Mesenchymal stem cell (in vitro differentiated cells and primary cell): Measurements from ENCODE around the gene PHF2.

Experiments
- DNase-seq: peaks from one replicate; pipeline ENCODE4 v3.0.0-alpha.2; 2013
- H2AFZ ChIP-seq: one replicate; pipeline ENCODE4 v1.6.1; 2013; ENCODE audit warnings: low read depth, mild to moderate bottlenecking, control low read depth, inconsistent platforms, low read length, moderate library complexity
- H2AK5ac ChIP-seq: 2 replicates; pipeline ENCODE4 v1.6.1; 2013; ENCODE audit warnings: low read length, moderate library complexity, mild to moderate bottlenecking, inconsistent platforms; ENCODE audit not compliant: severe bottlenecking
- H2BK120ac ChIP-seq: one replicate; pipeline ENCODE4 v1.6.1; 2013; ENCODE audit warnings: low read depth, mild to moderate bottlenecking, inconsistent platforms, low read length, moderate library complexity
- H2BK12ac ChIP-seq, 2 experiments: one replicate each; pipeline ENCODE4 v1.6.1; 2013; ENCODE audit warnings: inconsistent platforms in 2 of 2, low read length in 2 of 2, mild to moderate bottlenecking in 2 of 2, moderate library complexity in 2 of 2, control low read depth in 1 of 2
- H2BK15ac ChIP-seq: one replicate; pipeline ENCODE4 v1.6.1; 2013; ENCODE audit warnings: mild to moderate bottlenecking, low read depth, inconsistent platforms; ENCODE audit not compliant: poor library complexity, severe bottlenecking
- H2BK5ac ChIP-seq: 2 replicates; pipeline ENCODE4 v1.6.1; 2013; ENCODE audit warnings: low read depth, mild to moderate bottlenecking, low read length, control low read depth, inconsistent platforms; ENCODE audit not compliant: poor library complexity, severe bottlenecking
- H3K14ac ChIP-seq, 2 experiments: one replicate each; pipeline ENCODE4 v1.6.1; 2013; ENCODE audit warnings: inconsistent platforms in 2 of 2, low read length in 2 of 2, control low read depth in 1 of 2, mild to moderate bottlenecking in 1 of 2, moderate library complexity in 1 of 2
- H3K18ac ChIP-seq, 2 experiments: one replicate each; pipeline ENCODE4 v1.6.1; 2013; ENCODE audit warnings: inconsistent platforms in 2 of 2, low read length in 2 of 2, control low read depth in 1 of 2, low read depth in 1 of 2, mild to moderate bottlenecking in 1 of 2
- H3K23ac ChIP-seq, 2 experiments: one replicate each; pipeline ENCODE4 v1.6.1; 2013; ENCODE audit warnings: inconsistent platforms in 2 of 2, low read length in 2 of 2, mild to moderate bottlenecking in 2 of 2, moderate library complexity in 2 of 2, control low read depth in 1 of 2
- H3K27ac ChIP-seq: 2 replicates; pipeline ENCODE4 v1.5.1; 2013; ENCODE audit warnings: mild to moderate bottlenecking, moderate library complexity, low read length, control low read depth, inconsistent platforms; ENCODE audit not compliant: poor library complexity, severe bottlenecking
- H3K27me3 ChIP-seq, 2 experiments: 2 replicates each; pipeline versions ENCODE4 v1.6.1 to v1.7.0; 2013; ENCODE audit warnings: low read length in 2 of 2, mild to moderate bottlenecking in 2 of 2, moderate library complexity in 2 of 2, control low read depth in 1 of 2, inconsistent platforms in 1 of 2; ENCODE audit not compliant: control insufficient read depth in 1 of 2, insufficient read depth in 1 of 2
- H3K36me3 ChIP-seq, 2 experiments: 2 replicates each; pipeline versions ENCODE4 v1.6.1 to v1.7.0; 2013; ENCODE audit warnings: low read length in 2 of 2, control low read depth in 1 of 2, inconsistent platforms in 1 of 2, low read depth in 1 of 2, mild to moderate bottlenecking in 1 of 2; ENCODE audit not compliant: insufficient read depth in 2 of 2, control insufficient read depth in 1 of 2
- H3K4ac ChIP-seq, 2 experiments: one replicate each; pipeline ENCODE4 v1.6.1; 2013; ENCODE audit warnings: inconsistent platforms in 2 of 2, low read length in 2 of 2, mild to moderate bottlenecking in 2 of 2, moderate library complexity in 2 of 2, control low read depth in 1 of 2, low read depth in 1 of 2
- H3K4me1 ChIP-seq: 2 replicates; pipeline ENCODE4 v1.6.1; 2013; ENCODE audit warnings: low read depth, low read length, control low read depth; ENCODE audit not compliant: control insufficient read depth, insufficient read depth
- H3K4me2 ChIP-seq: 2 replicates; pipeline ENCODE4 v1.6.1; 2013; ENCODE audit warnings: low read length, mild to moderate bottlenecking, inconsistent platforms; ENCODE audit not compliant: poor library complexity, severe bottlenecking
- H3K4me3 ChIP-seq, 2 experiments: 2 replicates each; pipeline versions ENCODE4 v1.5.1 to v1.7.0; 2013; ENCODE audit warnings: low read length in 2 of 2, mild to moderate bottlenecking in 2 of 2, control low read depth in 1 of 2, low read depth in 1 of 2; ENCODE audit not compliant: insufficient read depth in 1 of 2
- H3K79me1 ChIP-seq: replicated peaks from 2 replicates; pipeline ENCODE4 v1.6.1; 2013; ENCODE audit warnings: mild to moderate bottlenecking, control low read depth, low read length, inconsistent platforms; ENCODE audit not compliant: poor library complexity, severe bottlenecking
- H3K9ac ChIP-seq: 2 replicates; pipeline ENCODE4 v1.7.0; 2013; ENCODE audit warnings: mild to moderate bottlenecking, low read length, moderate library complexity
- H3K9me3 ChIP-seq: 2 replicates; pipeline ENCODE4 v1.7.0; 2013; ENCODE audit warnings: mild to moderate bottlenecking, low read length; ENCODE audit not compliant: control insufficient read depth
- H4K8ac ChIP-seq: one replicate; pipeline ENCODE4 v1.6.1; 2013; ENCODE audit warnings: inconsistent platforms, mild to moderate bottlenecking, low read length, moderate library complexity
- H4K91ac ChIP-seq: one replicate; pipeline ENCODE4 v1.6.1; 2013; ENCODE audit warnings: mild to moderate bottlenecking, low read length, inconsistent platforms
- WGBS: methylation state at CpG from one replicate; pipeline ENCODE4 v1.1.7; 2013; ENCODE audit warnings: mixed read lengths; 5-methylcytosine and 5-hydroxymethylcytosine counted together

PHF2 gene

GRCh38 chr9:93686127-93686879 lies 109.9 kb downstream of the PHF2 start:
- H3K27ac ChIP-seq: no peak overlapping the region
- H4K8ac ChIP-seq: no peak overlapping the region
- H3K4me2 ChIP-seq: no peak overlapping the region
- no peak overlapping the region for H2BK5ac ChIP-seq
- no peaks in the 10 kb centered on the region for H3K4me1 ChIP-seq
- H2BK12ac ChIP-seq: no peak overlapping the region
- H3K9me3 ChIP-seq: peaks cover 29% of the 10 kb centered on the region
- WGBS: 88% methylated on average over 9 of the region's 9 CpGs
- peak overlapping the region; percentile 11 for H4K91ac ChIP-seq
- H2AFZ ChIP-seq: no peak overlapping the region
- H3K14ac ChIP-seq: peak overlapping the region in 1 of 2 experiments; percentile 79
- H2AK5ac ChIP-seq: no peak overlapping the region
- no peak overlapping the region for H3K18ac ChIP-seq
- peaks cover 18 to 23% of the 10 kb centered on the region in 2 experiments for H3K27me3 ChIP-seq
- H2BK15ac ChIP-seq: no peak overlapping the region
- no peak overlapping the region for H2BK120ac ChIP-seq
- no peak overlapping the region for H3K9ac ChIP-seq
- H3K4ac ChIP-seq: no peak overlapping the region
- no peaks in the 10 kb centered on the region for H3K36me3 ChIP-seq
- H3K4me3 ChIP-seq: no peak overlapping the region
- no peak for DNase-seq
- H3K79me1 ChIP-seq: no peaks in the 10 kb centered on the region
- H3K23ac ChIP-seq: peak overlapping the region in 1 of 2 experiments; percentile 46

- Histone ChIP-seq H2BK5ac (no peak overlapping the region), H2AK5ac (no peak overlapping the region), H2BK120ac (no peak overlapping the region), H3K4me2 (no peak overlapping the region), H2BK12ac (no peak overlapping the region), H3K27ac (no peak overlapping the region), H4K8ac (no peak overlapping the region), H3K14ac (peak overlapping the region in 1 of 2 experiments; percentile 64), H4K91ac (peak overlapping the region; percentile 20), H3K9ac (no peak overlapping the region), H3K4me1 (no peaks in the 10 kb centered on the region), H2AFZ (no peak overlapping the region), H3K79me1 (no peaks in the 10 kb centered on the region), H3K4me3 (no peak overlapping the region), H2BK15ac (no peak overlapping the region), H3K9me3 (peaks cover 29% of the 10 kb centered on the region), H3K4ac (no peak overlapping the region), H3K27me3 (peaks cover 18 to 23% of the 10 kb centered on the region in 2 experiments), H3K36me3 (no peaks in the 10 kb centered on the region), H3K18ac (no peak overlapping the region), H3K23ac (peak overlapping the region in 1 of 2 experiments; percentile 46)
- DNase-seq: no peak
- 81% methylated on average over 3 of the region's 3 CpGs for WGBS
Observed at GRCh38 chr9:93686880-93687236, 110.5 kb downstream of the PHF2 start.

- H3K4ac ChIP-seq: no peak overlapping the region
- DNase-seq: no peak
- no peak overlapping the region for H2AK5ac ChIP-seq
- no peak overlapping the region for H2BK15ac ChIP-seq
- no peak overlapping the region for H3K4me3 ChIP-seq
- no peak overlapping the region for H3K14ac ChIP-seq
- H2AFZ ChIP-seq: no peak overlapping the region
- no peak overlapping the region for H3K9ac ChIP-seq
- no peak overlapping the region for H4K8ac ChIP-seq
- H3K27me3 ChIP-seq: peaks cover under 1 to 11% of the 10 kb centered on the region in 2 experiments
- H3K4me2 ChIP-seq: no peak overlapping the region
- H3K23ac ChIP-seq: no peak overlapping the region
- no peak overlapping the region for H2BK12ac ChIP-seq
- H3K27ac ChIP-seq: no peak overlapping the region
- H3K36me3 ChIP-seq: no peaks in the 10 kb centered on the region
- no peak overlapping the region for H4K91ac ChIP-seq
- H2BK5ac ChIP-seq: no peak overlapping the region
- H2BK120ac ChIP-seq: no peak overlapping the region
- H3K9me3 ChIP-seq: peaks cover 32% of the 10 kb centered on the region
- no CpG with 5 or more reads among the region's 1 CpG for WGBS
- H3K79me1 ChIP-seq: no peaks in the 10 kb centered on the region
- no peak overlapping the region for H3K18ac ChIP-seq
- no peaks in the 10 kb centered on the region for H3K4me1 ChIP-seq
Observed at GRCh38 chr9:93690618-93691017, 114.2 kb downstream of the PHF2 start.

GRCh38 chr9:93693129-93693528 lies 116.7 kb downstream of the PHF2 start:
- Histone ChIP-seq H3K9me3 (peaks cover 32% of the 10 kb centered on the region), H4K8ac (no peak overlapping the region), H3K79me1 (no peaks in the 10 kb centered on the region), H3K18ac (no peak overlapping the region), H3K27me3 (no peaks in the 10 kb centered on the region), H2AFZ (no peak overlapping the region), H3K4me3 (no peak overlapping the region), H3K36me3 (no peaks in the 10 kb centered on the region), H2BK12ac (no peak overlapping the region), H3K4ac (no peak overlapping the region), H3K27ac (no peak overlapping the region), H3K14ac (no peak overlapping the region), H3K4me1 (no peaks in the 10 kb centered on the region), H4K91ac (no peak overlapping the region), H3K4me2 (no peak overlapping the region), H2BK5ac (no peak overlapping the region), H2BK120ac (no peak overlapping the region), H3K9ac (no peak overlapping the region), H2BK15ac (no peak overlapping the region), H2AK5ac (no peak overlapping the region), H3K23ac (no peak overlapping the region)
- WGBS: no CpG with 5 or more reads among the region's 3 CpGs
- peak; percentile 10 for DNase-seq
